HG02981 (cell line): ENCODE data around the gene SEH1L.
"Not testable (repeated sequence)": the region's sequence is repeated elsewhere in the genome, so short reads cannot be mapped to it uniquely, and the experiment has no call there.

Experiments
- ATAC-seq: cut with Tn5 transposase; IDR thresholded peaks from one replicate; pipeline ENCODE4 v1.9.1; 2021; ENCODE audit warnings: mild to moderate bottlenecking, moderate library complexity; ENCODE audit not compliant: unreplicated experiment

SEH1L gene

DNA sequence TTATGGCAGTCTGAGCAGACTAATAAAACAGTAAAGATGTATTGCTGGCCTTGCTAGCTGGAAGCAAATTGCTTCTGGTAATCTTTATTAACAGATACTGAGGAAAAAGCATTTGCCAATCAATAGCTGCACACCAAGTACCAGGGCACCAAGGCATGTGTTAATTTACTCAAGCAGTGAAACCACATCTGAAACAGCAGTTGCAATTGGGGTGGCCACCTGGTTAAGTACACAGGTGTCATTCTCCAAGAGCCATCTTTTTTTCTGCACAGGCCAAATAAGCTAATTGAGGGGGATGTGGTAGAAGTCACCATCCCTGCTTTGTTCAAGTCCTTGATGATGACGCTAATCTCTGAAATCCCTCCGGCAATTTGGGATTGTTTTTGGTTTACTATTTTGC lies 8.6 kb upstream of the SEH1L start:
- no peak for ATAC-seq

DNA sequence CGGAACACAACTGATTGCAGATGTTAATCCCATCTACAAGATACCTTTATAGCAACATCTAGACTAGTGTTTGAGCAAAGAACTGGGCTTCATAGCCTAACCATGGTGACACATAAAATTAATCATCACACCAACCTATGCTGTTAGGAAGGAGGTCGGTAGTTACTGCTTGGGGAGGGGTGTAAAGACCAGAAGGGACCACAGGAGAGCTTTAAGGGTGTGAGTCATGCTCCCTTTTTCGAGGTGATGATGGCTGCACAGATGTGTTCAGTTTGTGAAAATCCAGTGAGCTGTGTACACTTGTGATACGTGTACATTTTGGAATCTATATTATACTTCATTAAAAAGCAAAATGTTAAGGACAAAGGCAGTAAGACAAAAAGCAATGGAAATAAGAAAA lies 4.6 kb upstream of the SEH1L start:
- no peak for ATAC-seq

DNA sequence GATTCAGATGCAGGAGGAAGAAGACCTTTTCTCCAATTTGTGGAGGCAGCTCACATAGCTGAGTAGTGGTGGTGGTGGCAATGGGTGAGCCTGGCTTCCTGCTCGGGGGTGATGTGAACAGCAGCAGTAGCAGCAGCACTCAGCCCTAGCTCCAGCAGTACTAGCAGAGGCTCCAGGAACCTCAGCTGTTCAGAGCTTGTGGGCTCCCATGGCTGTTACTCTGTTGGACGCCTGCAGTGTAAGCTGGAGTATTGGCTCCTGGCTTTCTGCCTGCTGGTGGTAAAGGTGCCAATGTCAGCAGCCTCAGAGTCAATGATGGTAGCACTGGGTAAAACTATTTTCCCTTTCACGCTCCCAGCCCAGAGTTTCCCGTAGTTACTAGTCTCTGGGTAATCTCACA lies 3.1 kb upstream of the SEH1L start:
- no peak for ATAC-seq

DNA sequence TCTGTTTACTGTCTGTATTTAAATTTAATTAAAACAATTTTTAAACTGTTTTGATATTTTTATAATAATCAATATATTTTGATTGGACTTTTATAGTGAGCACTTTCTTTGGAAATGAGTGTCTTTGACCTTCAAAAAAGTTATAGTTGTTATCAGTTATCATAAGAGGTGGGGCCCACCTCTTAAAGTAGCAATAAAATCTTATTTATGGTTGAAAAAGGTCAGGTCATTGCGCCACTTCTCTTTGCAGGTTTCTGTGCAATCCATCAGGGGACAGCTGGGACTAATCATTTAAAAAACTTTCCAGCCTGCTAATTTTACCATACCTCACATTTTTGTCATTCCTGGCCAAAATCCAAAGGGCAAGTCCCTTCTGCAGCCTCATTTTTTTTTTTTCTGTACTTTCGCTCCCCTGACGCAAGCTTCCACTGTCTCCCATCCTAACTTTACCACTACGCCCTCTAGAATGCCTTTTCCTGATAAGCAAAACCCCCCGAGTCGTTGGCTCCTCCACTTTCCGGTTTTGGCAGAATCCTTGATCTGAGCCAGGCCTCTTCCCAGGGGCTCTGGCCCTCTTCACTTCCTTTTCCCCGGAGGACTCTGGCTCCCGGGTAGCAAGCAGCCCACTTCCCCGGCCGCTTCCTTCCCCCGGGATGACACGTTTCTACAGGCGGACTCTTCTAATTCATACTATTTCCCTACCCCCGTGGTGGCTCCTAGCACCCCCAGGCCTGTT lies 1.1 kb upstream of the SEH1L start:
- ATAC-seq = no peak

DNA sequence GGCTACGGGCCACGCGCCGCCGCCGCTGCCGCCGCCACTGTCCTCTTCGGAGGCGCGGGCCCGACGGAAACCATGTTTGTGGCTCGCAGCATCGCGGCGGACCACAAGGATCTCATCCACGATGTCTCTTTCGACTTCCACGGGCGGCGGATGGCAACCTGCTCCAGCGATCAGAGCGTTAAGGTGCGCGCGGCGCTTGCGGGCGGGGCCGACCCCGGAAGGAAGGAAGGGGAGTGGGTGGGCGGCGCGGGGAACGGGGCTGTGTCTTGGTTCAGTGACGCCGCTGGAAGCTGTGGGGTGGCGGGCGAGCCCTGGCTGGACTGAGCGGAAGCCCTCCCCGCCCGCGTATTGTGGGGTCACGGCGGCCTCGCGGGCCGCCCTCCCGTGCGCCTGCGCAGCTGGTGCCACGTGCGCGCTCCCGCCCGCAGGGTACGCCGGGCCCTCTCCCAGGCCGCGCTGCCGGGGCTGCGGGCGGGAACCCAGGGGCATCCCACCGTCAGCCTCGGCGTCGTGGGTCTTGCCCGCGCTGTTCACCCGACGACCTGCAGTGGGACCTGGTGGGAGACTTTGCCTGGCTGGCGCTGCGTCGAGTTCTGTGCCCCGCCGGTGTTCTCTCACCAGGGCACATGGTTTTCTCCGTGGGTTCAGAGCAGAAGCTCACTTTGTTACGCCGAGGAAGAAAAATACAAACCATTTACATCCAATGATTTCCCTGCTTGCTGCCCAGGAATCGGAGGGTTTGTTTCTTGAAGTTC lies 416 bp downstream of the SEH1L start:
- peak; percentile 70 for ATAC-seq

DNA sequence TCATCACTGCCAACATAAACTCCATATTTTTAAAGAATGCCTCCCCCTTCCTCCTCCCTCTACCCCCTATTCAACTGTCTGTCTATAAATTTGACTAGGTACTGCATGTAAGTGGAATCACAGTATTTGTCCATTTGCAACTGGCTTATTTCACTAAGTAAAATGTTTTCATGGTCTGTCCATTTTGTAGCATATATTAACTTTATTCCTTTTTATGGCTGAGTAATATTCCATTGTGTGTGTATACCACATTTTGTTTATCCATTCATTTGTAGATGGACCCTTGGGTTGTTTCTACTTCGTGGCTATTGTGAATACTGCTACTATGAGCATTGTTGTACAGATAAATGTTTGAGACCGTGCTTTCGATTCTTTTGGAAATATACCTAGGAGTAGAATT lies 10.7 kb downstream of the SEH1L start:
- no peak for ATAC-seq

DNA sequence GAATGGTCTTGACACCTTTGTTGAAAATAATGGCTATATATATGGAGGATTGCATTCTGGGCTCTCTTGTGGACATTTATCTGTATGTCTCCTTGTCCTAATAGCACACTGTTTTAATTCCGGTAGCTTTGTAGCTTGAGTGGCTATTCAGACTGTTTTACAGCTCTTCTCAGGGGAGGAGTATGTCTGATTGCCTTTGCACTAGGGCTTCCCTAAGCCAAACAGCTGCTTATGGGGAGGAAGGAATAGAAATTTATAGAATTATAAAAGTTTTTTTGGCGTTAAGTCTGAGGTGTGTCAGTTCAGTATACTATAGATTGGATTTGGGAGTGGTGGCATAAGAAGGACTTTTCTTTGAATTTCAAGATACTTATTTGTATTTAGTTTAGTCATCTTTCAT lies 12.6 kb downstream of the SEH1L start:
- no peak for ATAC-seq

DNA sequence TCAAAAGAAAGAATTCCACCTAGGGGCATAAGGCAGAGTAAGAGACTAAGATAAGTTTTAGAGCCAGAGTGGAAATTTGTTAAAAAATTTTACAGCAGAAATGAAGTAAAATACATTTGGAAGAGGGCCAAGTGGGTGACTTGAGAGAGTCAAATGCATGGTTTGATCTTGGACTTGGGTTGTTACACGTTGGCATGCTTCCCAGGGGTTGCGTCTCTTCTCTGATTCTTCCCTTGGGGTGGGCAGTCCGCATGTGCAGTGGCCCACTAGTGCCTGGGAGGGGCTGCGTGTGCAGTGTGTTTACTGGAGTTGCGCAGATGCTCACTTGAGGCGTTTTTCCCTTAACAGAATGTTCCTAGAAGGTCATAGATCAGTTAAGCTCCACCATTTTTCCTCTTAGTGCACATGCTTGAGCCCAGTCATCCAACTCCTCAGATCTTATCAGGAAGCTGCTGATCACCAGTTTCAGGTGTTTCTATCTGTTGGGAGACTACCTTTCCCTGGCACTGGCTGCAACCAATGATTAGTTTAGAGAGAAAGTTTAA lies 13.1 kb downstream of the SEH1L start:
- no peak for ATAC-seq

DNA sequence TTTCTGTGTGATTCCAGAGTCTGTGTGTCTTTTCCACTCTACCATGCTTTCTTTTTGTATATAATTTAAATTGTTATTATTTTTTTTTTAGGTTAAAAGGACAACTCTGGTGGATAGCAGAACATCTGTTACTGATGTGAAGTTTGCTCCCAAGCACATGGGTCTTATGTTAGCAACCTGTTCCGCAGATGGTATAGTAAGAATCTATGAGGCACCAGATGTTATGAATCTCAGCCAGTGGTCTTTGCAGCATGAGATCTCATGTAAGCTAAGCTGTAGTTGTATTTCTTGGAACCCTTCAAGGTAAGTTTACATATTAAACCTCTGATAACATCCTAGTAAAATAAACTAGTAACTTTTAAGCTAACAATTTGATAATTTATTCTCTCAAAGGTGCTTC lies 15.3 kb downstream of the SEH1L start:
- no peak for ATAC-seq

DNA sequence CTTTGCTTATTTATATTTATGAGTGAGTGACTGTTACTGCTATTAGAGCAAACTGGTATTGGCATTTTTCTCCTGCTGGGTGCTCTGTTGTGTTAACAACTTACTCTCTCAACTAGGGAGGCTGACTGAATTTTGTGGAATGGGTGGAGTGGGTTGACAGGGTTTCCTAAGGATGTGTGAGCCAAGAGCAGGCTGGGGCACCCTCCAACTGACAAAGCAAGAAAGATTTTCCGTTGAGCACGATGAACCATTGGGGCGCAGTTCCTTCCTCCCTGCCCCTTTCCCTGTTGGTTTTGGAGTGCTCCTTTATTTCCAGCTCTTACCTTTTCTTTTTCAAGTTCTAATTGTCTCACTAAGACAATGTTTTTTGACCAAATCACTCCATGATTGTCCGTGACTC lies 20.3 kb downstream of the SEH1L start:
- ATAC-seq = no peak

DNA sequence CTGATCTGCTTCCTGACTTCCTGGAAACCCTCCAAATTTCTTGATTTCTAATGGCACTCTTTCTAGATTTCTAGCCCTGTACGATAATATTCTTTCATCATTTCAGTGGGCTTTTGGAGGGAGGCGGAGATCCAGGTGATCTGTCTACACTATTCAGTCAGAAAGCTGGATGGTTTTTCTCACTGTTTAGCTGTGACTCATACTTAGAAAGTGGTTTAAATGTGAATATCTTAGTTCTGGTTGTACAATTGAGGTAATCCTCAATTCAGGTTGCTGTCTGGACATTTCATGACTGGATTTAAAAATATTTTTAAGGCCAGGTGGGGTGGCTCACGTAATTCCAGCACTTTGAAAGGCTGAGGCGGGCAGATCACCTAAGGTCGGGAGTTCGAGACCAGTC lies 20.8 kb downstream of the SEH1L start:
- ATAC-seq = no peak

DNA sequence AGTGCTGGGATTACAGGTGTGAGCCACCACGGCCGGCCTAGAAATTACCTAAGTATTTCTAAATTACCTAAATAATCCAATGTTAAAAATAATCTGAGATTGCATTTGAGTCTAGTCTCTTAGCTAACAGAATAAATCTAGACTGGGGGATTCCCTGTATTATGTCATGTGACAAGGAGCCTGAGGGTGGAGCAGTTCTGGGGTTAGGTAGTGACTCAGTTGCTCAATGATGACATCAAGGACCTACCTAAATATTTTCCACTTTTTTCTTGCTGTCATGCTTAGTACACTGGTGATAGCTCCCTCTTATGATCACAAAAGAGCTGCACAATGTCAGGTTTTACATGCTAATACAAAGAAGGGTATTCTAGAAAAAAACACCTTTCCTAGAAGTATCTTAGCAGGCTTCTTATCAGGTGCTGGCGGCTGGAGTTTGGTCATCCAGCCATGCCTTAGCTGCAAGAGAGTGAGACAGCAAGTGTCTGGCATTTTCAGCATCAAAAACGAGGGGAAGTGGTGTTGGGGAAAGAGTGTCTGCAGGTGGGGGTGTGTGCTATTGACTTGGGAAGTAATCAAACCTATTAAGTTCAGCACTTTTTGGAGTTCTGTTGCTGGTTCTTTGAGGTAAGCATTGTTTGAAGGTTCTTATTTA lies 25.9 kb downstream of the SEH1L start:
- ATAC-seq = no peak

DNA sequence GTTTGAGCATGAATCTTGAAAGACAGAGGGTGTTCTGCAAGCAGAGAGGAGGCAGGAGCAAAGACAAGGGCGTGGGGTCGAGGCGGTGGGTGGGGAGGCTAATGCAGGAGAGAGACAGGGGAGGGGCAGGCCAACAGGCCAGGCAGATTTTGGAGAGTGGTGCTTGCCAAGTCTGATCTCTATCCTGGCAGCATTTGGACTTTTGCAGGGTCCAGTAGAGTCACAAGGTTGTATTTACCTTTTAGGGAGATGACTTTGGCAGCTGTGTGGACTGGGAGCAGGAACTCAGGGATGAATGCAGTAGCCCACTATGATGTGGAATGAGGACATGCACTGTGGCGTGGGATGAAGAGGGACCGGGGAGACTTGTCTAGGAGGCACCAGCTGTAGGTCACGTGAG lies 27.7 kb downstream of the SEH1L start:
- no peak for ATAC-seq

DNA sequence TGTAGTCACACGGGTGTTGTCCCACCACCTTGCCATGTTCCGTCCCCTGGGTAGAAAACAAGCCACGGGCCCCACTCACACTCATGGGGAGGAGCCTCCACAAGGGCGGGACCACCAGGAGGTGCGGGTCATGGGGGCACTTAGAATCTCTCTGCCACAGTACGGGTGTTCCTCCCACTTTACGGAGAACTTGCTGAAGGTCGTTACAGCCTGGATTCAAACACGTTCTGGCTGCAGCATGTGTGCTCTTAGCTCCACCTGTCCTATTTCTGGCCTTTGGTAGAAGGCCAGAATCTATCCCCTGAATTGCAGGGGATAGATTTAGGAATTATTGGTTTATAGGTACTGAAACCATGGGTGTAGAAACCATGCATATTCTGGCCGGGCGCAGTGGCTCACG lies 28.5 kb downstream of the SEH1L start:
- no peak for ATAC-seq

DNA sequence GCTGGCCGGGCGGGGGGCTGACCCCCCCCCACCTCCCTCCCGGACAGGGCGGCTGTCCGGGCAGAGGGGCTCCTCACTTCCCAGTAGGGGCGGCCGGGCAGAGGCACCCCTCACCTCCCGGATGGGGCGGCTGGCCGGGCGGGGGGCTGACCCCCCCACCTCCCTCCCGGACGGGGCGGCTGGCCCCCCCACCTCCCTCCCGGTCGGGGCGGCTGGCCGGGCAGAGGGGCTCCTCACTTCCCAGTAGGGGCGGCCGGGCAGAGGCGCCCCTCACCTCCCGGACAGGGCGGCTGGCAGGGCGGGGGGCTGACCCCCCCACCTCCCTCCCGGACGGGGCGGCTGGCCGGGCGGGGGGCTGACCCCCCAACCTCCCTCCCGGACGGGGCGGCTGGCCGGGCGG lies 32.3 kb downstream of the SEH1L start:
- ATAC-seq = not testable (repeated sequence)

DNA sequence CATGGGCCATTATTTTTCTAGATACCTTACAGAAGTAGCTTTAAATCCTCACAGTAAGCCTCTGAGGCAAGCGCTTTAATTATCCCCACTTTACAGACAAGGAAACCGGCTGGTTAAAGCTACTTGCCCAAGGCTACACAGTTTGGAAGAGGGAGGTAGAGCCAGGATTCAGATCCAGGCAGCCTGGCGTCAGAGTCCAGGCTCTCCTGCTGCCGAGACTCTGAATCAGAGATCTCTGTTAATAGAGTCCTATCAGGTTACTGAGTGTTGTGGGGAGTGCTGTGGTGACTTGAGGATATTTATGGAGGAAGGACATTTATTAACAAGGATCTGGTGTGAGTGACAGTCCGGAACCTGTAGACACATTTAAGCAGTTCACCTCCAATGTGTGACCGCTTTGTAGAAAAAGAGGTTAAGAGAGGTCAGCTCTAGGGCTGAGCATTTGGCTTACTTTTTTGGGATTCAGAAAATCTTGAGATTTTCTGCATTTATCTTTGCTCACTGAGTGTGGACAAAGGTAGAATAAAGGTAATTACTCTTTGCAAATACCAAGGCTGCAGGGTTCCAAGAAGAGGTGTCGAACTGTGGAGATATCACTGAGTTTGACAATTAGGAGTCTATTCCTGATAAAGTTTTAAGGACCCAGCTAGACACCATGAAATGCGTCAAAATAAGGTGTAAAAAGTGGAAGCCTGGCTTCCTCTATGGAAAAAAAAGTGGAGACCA lies 41.7 kb downstream of the SEH1L start:
- no peak for ATAC-seq

DNA sequence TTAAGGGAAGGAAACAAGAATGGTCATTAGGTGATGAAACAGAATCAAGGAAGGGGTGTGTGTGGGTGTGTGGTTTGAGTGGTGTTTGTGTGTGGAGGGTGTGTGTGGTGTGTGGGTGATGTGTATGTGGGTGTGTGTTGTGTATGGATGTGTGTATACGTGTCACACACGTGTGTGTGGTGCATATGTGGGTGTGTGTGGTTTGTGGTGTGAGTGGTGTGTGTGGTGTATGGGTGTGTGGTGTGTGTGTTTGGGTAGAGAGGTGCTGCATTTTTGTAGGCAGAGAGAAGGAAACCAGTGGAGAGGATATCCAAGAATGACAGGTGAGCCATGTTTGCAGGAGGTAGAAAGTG lies 42.3 kb downstream of the SEH1L start:
- no peak for ATAC-seq

DNA sequence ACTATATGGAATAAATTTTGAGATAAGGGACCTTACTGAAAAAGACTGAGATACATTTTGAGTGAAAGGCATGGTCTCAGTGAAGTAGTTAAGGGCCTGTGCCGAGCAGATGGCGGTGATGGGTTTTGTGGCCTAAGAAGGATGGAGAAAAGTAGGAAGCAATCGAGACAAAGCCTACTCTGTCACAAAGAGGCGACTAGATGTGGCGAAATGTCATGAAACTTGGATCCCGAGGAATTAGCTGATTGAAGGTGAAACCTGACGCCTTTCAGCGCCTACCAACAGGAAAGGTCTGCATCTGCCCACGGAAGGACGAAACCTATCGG lies 42.8 kb downstream of the SEH1L start:
- no peak for ATAC-seq

DNA sequence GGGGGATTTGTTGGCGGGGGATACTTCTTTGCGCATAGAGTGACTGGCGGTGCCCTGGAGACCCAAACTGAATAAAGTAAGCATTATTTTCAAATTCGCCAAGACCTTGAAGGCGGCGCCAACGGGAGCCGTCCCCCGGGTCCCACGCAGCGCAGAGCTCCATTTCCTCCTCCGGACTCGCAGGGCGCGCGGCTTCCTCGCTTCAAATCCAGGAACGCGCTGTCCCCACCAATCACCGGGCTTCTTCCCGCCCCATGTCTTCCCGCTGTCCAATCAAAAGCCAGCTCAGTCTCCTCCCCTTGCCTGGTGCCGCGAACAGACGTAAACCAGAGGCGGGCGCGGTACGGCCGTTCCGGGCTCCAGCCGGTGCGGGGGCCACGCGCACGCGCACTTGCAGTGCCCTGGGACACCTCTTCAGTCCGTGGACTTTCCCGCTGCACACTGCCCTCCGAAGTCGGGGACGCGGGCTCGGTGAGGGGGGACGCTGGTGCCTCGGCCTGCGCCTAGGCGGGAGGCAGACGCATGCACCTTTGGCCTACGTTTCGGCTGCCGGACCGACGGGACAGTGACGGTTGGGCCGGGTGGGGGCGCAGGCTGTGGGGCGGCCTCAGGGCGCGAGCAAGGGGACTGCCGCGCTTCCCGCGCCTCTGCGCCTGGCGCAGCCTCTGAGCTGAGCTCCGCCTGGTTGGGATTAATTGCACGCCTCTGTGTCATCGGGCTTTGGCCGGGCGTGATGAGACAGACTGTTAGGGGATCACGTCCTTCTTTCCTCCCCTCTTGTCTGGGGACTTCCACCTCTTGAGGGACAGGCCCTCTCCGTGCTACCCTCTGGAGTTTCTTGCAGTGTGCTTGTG lies 43.4 kb downstream of the SEH1L start, which contains the start of gene CEP192:
Gene CEP192 (plus strand): TSS at position 396 of the 854 bp plus-strand sequence. CDS start 8,063 bp downstream, outside the sequence.
- ATAC-seq = peak; percentile 76

DNA sequence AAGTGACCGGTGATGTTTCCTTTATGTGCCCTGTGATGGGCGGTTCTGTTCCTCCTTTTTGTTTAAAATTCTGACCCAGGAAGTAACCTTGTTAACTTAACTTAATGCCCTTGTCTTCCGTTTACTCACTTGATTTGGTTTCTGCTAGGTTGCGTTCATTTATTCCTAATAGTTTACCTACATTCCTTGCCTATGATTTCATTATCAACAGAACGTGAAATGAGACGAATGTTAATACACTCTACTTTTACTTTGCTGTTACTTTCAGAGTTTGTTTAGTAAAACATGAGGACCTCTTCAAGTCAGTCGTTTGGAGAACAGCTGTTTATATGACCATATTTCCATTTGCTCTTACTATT lies 44.0 kb downstream of the SEH1L start:
- no peak for ATAC-seq
